ENCODE results near the gene PRKRIP1. TPM values are rescaled to one million over a fixed set of nuclear protein-coding genes. Genes with fewer than 3 reads are reported as not detected.
A peak's percentile ranks its signal among the peaks of the same experiment; 100 is the strongest.

Gene PRKRIP1
- total RNA-seq, 1 donor from 2014 or later, result 37.3 TPM

DNA sequence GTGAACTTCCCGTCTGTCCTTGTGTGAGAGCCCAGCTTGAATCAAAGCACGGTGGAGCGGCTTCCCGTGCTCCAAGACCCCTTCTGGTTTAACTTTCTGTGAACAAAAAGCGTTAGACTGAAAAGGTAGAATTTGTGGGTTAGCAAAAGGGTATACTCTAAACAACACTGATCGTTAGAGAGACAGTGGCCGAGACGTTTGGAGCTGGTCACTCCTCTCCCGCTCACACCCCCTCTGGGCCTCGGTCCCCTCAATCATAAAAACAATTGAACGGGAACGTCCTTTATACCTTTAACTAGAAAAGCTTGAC is 502 bp downstream of the PRKRIP1 start:
- H3K27ac ChIP-seq (ENCODE audit: low read depth, low read length), result peak overlapping the region; percentile 86
- TF ChIP-seq, protein P1, sequence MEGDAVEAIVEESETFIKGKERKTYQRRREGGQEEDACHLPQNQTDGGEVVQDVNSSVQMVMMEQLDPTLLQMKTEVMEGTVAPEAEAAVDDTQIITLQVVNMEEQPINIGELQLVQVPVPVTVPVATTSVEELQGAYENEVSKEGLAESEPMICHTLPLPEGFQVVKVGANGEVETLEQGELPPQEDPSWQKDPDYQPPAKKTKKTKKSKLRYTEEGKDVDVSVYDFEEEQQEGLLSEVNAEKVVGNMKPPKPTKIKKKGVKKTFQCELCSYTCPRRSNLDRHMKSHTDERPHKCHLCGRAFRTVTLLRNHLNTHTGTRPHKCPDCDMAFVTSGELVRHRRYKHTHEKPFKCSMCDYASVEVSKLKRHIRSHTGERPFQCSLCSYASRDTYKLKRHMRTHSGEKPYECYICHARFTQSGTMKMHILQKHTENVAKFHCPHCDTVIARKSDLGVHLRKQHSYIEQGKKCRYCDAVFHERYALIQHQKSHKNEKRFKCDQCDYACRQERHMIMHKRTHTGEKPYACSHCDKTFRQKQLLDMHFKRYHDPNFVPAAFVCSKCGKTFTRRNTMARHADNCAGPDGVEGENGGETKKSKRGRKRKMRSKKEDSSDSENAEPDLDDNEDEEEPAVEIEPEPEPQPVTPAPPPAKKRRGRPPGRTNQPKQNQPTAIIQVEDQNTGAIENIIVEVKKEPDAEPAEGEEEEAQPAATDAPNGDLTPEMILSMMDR (IDR thresholded peaks at IDR 0.05; ENCODE audit: insufficient read depth, low read depth, low read length), result no peak
- no peak for TF ChIP-seq EZH2 (IDR thresholded peaks at IDR 0.05; ENCODE audit: insufficient read depth, low read length)
- H3K79me2 ChIP-seq (ENCODE audit: insufficient read depth, low read length), result peaks cover 18% of the 10 kb centered on the region
- peaks cover 10% of the 10 kb centered on the region for H4K20me1 ChIP-seq (ENCODE audit: insufficient read depth, low read length)
- peaks cover 13% of the 10 kb centered on the region for H3K36me3 Mint-ChIP-seq (ENCODE audit: low read depth, unreplicated experiment)
- H3K9me3 ChIP-seq (ENCODE audit: insufficient read depth, low read depth, low read length), result no peaks in the 10 kb centered on the region
- H3K27ac Mint-ChIP-seq (ENCODE audit: unreplicated experiment), result peak overlapping the region; percentile 97
- peak overlapping the region; percentile 74 for H2AFZ ChIP-seq (ENCODE audit: low read depth, low read length)
- H3K4me3 ChIP-seq (ENCODE audit: insufficient read depth, low read depth, low read length), result peak overlapping the region; percentile 94
- DNase-seq (ENCODE audit: low read depth) (no peak), FAIRE-seq (no peak)
- no peaks in the 10 kb centered on the region for H3K9me3 Mint-ChIP-seq (ENCODE audit: unreplicated experiment)
- H3K4me1 ChIP-seq (ENCODE audit: insufficient read depth, low read length), result peaks cover 19% of the 10 kb centered on the region
- H3K36me3 ChIP-seq (ENCODE audit: insufficient read depth, low read length), result peaks cover 27% of the 10 kb centered on the region
- peaks cover 18% of the 10 kb centered on the region for H3K4me1 Mint-ChIP-seq (ENCODE audit: low read depth, unreplicated experiment)
- H3K4me2 ChIP-seq (ENCODE audit: low read length), result peak overlapping the region; percentile 93
- H3K4me3 Mint-ChIP-seq (ENCODE audit: unreplicated experiment), result peak overlapping the region; percentile 95
- H3K27me3 Mint-ChIP-seq (ENCODE audit: low read depth, unreplicated experiment), result no peaks in the 10 kb centered on the region
- no peaks in the 10 kb centered on the region for H3K27me3 ChIP-seq (ENCODE audit: insufficient read depth, low read length)
- peak overlapping the region; percentile 98 for H3K9ac ChIP-seq (ENCODE audit: low read length)

DNA sequence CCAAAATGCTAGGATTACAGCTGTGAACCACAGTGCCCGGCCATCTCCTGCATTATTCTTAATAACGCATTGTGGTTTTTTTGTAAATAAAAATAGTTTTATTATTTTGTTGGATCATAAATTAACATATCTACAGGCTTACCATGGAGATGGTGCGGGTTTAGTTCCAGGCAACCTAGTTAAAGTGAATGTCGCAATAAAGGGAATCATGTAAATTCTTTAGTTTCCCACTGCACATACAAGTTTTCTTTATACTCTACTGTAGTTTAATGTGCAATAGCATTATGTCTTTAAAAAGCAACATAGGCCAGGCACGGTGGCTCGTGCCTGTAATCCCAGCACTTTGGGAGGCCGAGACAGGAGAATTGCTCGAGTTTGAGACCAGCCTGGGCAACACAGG is 2.4 kb downstream of the PRKRIP1 start:
- no peak overlapping the region for H3K4me3 ChIP-seq (ENCODE audit: insufficient read depth, low read depth, low read length)
- peaks cover 5% of the 10 kb centered on the region for H4K20me1 ChIP-seq (ENCODE audit: insufficient read depth, low read length)
- H3K27ac Mint-ChIP-seq (ENCODE audit: unreplicated experiment), result no peak overlapping the region
- no peak for DNase-seq (ENCODE audit: low read depth)
- H3K27me3 ChIP-seq (ENCODE audit: insufficient read depth, low read length), result no peaks in the 10 kb centered on the region
- peaks cover 15% of the 10 kb centered on the region for H3K4me1 Mint-ChIP-seq (ENCODE audit: low read depth, unreplicated experiment)
- FAIRE-seq, result no peak
- H3K79me2 ChIP-seq (ENCODE audit: insufficient read depth, low read length), result peaks cover 18% of the 10 kb centered on the region
- no peaks in the 10 kb centered on the region for H3K9me3 Mint-ChIP-seq (ENCODE audit: unreplicated experiment)
- TF ChIP-seq EZH2 (IDR thresholded peaks at IDR 0.05; ENCODE audit: insufficient read depth, low read length), result no peak
- TF ChIP-seq, protein P1 (IDR thresholded peaks at IDR 0.05; ENCODE audit: insufficient read depth, low read depth, low read length), result no peak
- peaks cover 13% of the 10 kb centered on the region for H3K36me3 Mint-ChIP-seq (ENCODE audit: low read depth, unreplicated experiment)
- H3K9me3 ChIP-seq (ENCODE audit: insufficient read depth, low read depth, low read length), result no peaks in the 10 kb centered on the region
- H3K4me1 ChIP-seq (ENCODE audit: insufficient read depth, low read length), result peaks cover 13% of the 10 kb centered on the region
- H3K27ac ChIP-seq (ENCODE audit: low read depth, low read length), result no peak overlapping the region
- no peak overlapping the region for H3K4me2 ChIP-seq (ENCODE audit: low read length)
- H3K4me3 Mint-ChIP-seq (ENCODE audit: unreplicated experiment), result no peak overlapping the region
- no peaks in the 10 kb centered on the region for H3K27me3 Mint-ChIP-seq (ENCODE audit: low read depth, unreplicated experiment)
- peaks cover 29% of the 10 kb centered on the region for H3K36me3 ChIP-seq (ENCODE audit: insufficient read depth, low read length)
- no peak overlapping the region for H3K9ac ChIP-seq (ENCODE audit: low read length)
- H2AFZ ChIP-seq (ENCODE audit: low read depth, low read length), result no peak overlapping the region

DNA sequence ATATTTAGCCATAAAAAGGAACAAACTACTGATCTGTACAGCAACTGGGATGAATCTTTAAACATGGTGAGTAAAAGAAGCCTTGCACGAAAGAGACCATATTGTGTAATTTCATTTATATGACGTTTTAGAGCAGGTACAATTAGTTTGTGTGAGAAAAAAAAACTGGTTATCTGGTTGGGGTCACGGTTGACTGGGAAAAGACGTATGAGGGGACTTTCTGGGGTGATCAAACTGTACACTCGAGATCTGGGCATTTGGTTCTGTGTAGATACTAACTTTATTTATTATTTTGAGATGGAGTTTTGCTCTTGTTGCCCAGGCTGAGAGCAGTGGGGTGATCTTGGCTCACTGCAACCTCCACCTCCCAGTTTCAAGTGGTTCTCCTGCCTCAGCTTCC is 4.2 kb downstream of the PRKRIP1 start:
- H3K79me2 ChIP-seq (ENCODE audit: insufficient read depth, low read length), result peaks cover 18% of the 10 kb centered on the region
- Mint-ChIP-seq H3K9me3 (ENCODE audit: unreplicated experiment) (no peaks in the 10 kb centered on the region), H3K27me3 (ENCODE audit: low read depth, unreplicated experiment) (no peaks in the 10 kb centered on the region), H3K4me3 (ENCODE audit: unreplicated experiment) (no peak overlapping the region), H3K36me3 (ENCODE audit: low read depth, unreplicated experiment) (peaks cover 12% of the 10 kb centered on the region), H3K4me1 (ENCODE audit: low read depth, unreplicated experiment) (peaks cover 11% of the 10 kb centered on the region), H3K27ac (ENCODE audit: unreplicated experiment) (peak overlapping the region; percentile 28)
- H2AFZ ChIP-seq (ENCODE audit: low read depth, low read length), result no peak overlapping the region
- no peaks in the 10 kb centered on the region for H3K27me3 ChIP-seq (ENCODE audit: insufficient read depth, low read length)
- no peak for TF ChIP-seq EZH2 (IDR thresholded peaks at IDR 0.05; ENCODE audit: insufficient read depth, low read length)
- TF ChIP-seq, protein P1 (IDR thresholded peaks at IDR 0.05; ENCODE audit: insufficient read depth, low read depth, low read length), result no peak
- H3K4me2 ChIP-seq (ENCODE audit: low read length), result no peak overlapping the region
- no peak overlapping the region for H3K9ac ChIP-seq (ENCODE audit: low read length)
- no peaks in the 10 kb centered on the region for H3K9me3 ChIP-seq (ENCODE audit: insufficient read depth, low read depth, low read length)
- FAIRE-seq (no peak), DNase-seq (ENCODE audit: low read depth) (no peak)
- peaks cover 39% of the 10 kb centered on the region for H3K36me3 ChIP-seq (ENCODE audit: insufficient read depth, low read length)
- peaks cover 11% of the 10 kb centered on the region for H3K4me1 ChIP-seq (ENCODE audit: insufficient read depth, low read length)
- peaks cover 21% of the 10 kb centered on the region for H4K20me1 ChIP-seq (ENCODE audit: insufficient read depth, low read length)
- no peak overlapping the region for H3K4me3 ChIP-seq (ENCODE audit: insufficient read depth, low read depth, low read length)
- H3K27ac ChIP-seq (ENCODE audit: low read depth, low read length), result no peak overlapping the region

Measured in astrocyte (in vitro differentiated cells and primary cell).